Measurements from ENCODE around the gene NTHL1.

DNA sequence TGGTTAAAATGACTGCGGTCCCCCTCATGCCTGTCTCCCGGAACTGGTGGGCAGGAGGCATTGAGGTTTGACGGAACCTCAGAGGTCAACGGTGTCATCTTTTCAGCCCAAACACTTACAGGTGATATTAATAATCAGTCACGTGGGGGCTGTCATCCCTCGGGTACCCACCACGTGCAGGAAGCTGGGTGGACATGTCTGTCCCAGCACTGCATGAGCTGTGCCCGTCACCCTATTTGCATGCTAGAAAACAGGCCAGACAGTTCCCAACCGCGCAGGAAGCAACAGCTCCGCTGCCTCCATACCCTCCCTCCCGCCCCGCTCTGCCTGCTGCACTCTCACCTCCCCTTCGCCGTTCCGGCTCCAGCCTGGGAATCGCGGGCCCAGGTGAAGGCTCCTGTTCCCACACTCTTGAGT, 56.5 kb downstream of the NTHL1 start:
- TF ChIP-seq, protein P1, sequence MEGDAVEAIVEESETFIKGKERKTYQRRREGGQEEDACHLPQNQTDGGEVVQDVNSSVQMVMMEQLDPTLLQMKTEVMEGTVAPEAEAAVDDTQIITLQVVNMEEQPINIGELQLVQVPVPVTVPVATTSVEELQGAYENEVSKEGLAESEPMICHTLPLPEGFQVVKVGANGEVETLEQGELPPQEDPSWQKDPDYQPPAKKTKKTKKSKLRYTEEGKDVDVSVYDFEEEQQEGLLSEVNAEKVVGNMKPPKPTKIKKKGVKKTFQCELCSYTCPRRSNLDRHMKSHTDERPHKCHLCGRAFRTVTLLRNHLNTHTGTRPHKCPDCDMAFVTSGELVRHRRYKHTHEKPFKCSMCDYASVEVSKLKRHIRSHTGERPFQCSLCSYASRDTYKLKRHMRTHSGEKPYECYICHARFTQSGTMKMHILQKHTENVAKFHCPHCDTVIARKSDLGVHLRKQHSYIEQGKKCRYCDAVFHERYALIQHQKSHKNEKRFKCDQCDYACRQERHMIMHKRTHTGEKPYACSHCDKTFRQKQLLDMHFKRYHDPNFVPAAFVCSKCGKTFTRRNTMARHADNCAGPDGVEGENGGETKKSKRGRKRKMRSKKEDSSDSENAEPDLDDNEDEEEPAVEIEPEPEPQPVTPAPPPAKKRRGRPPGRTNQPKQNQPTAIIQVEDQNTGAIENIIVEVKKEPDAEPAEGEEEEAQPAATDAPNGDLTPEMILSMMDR (IDR thresholded peaks at IDR 0.05) = no peak
- TF ChIP-seq REST (IDR thresholded peaks at IDR 0.05; ENCODE audit: insufficient read depth in 1 of 2, low read depth in 2 of 2, low read length in 1 of 2) = no peak
- TF ChIP-seq POLR2AphosphoS5 (IDR thresholded peaks at IDR 0.05; ENCODE audit: low read depth, low read length) = no peak
- TF ChIP-seq SIN3A (IDR thresholded peaks at IDR 0.05; ENCODE audit: borderline replicate concordance, insufficient read depth, low read depth, low read length) = no peak
